CD4-positive, CD25-positive, alpha-beta regulatory T cell (primary cell): Measurements from ENCODE around the gene EPS8. TPM values are rescaled to one million over a fixed set of nuclear protein-coding genes. Genes with fewer than 3 reads are reported as not detected.

ENCODE experiments used
- ATAC-seq, 2 donors: fragments of 150-1000 bp; cut with Tn5 transposase; one replicate each; pipeline ENCODE4 v1.10.0; 2021; ENCODE audit warnings: low read depth in 2 of 2, moderate number of reproducible peaks in 2 of 2, moderate library complexity in 1 of 2
- DNase-seq, 3 donors: peaks; one replicate each; pipeline versions ENCODE4 v3.0.0 to v3.0.0-alpha.2; 2012 to 2022; ENCODE audit warnings: mixed read lengths in 1 of 3
- H3K27ac ChIP-seq: one replicate; pipeline ENCODE4 v1.7.0; 2013; ENCODE audit warnings: mild to moderate bottlenecking, low read length; ENCODE audit not compliant: insufficient read depth, poor library complexity, severe bottlenecking
- H3K27me3 ChIP-seq: one replicate; pipeline ENCODE4 v1.7.0; 2013; ENCODE audit warnings: low read length; ENCODE audit not compliant: control insufficient read depth, insufficient read depth
- H3K36me3 ChIP-seq: one replicate; pipeline ENCODE4 v1.7.0; 2013; ENCODE audit warnings: mild to moderate bottlenecking, low read length, moderate library complexity; ENCODE audit not compliant: control insufficient read depth, insufficient read depth
- H3K4me1 ChIP-seq: 2 replicates; pipeline ENCODE4 v1.7.0; 2013; ENCODE audit warnings: mild to moderate bottlenecking, low read length; ENCODE audit not compliant: insufficient read depth, control insufficient read depth, poor library complexity, severe bottlenecking
- H3K4me3 ChIP-seq: one replicate; pipeline ENCODE4 v1.7.0; 2013; ENCODE audit warnings: low read depth, mild to moderate bottlenecking, low read length, moderate library complexity
- H3K9me3 ChIP-seq, 2 experiments: 1 replicate in 1 of 2; 2 replicates in 1 of 2; pipeline ENCODE4 v1.7.0; 2013; ENCODE audit warnings: low read length in 2 of 2, mild to moderate bottlenecking in 1 of 2, moderate library complexity in 1 of 2; ENCODE audit not compliant: control insufficient read depth in 2 of 2
- H3K27ac Mint-ChIP-seq, 3 donors: one replicate each; pipeline ENCODE4 v1.8.0; 2020 to 2022; ENCODE audit warnings: mild to moderate bottlenecking in 3 of 3, mixed read lengths in 3 of 3, moderate library complexity in 2 of 3
- H3K27me3 Mint-ChIP-seq: one replicate; pipeline ENCODE4 v1.8.0; 2022; ENCODE audit warnings: mild to moderate bottlenecking, mixed read lengths
- H3K36me3 Mint-ChIP-seq: one replicate; pipeline ENCODE4 v1.8.0; 2020; ENCODE audit warnings: mixed read lengths
- H3K4me1 Mint-ChIP-seq, 4 donors: one replicate each; pipeline ENCODE4 v1.8.0; 2020 to 2022; ENCODE audit warnings: mixed read lengths in 4 of 4, mild to moderate bottlenecking in 1 of 4
- H3K4me3 Mint-ChIP-seq, 4 donors: one replicate each; pipeline ENCODE4 v1.8.0; 2020 to 2022; ENCODE audit warnings: mild to moderate bottlenecking in 4 of 4, mixed read lengths in 4 of 4, moderate library complexity in 3 of 4
- H3K9me3 Mint-ChIP-seq, 7 donors: one replicate each; pipeline ENCODE4 v1.8.0; 2020 to 2022; ENCODE audit warnings: mixed read lengths in 7 of 7, mild to moderate bottlenecking in 3 of 7, moderate library complexity in 2 of 7
- polyA plus RNA-seq, 4 donors: library from polyadenylated mRNA; unstranded; fragments of 300-500 nt; fragmentation: Illumina TruSeq; gene quantifications; one replicate each; pipeline ENCODE4 v1.2.3, GENCODE V29; 2021
- total RNA-seq: library from RNA; stranded (reverse); gene quantifications from one replicate; pipeline ENCODE4 v1.2.3, GENCODE V29; 2022

The EPS8 gene
- total and polyA plus RNA-seq, 5 donors from 2014 or later = 1.1 to 3.3 (median 1.8) TPM

- ATAC-seq (no peak), DNase-seq (no peak)
- Mint-ChIP-seq H3K27me3 (no peaks in the 10 kb centered on the region), H3K4me1 (no peaks in the 10 kb centered on the region), H3K9me3 (no peaks in the 10 kb centered on the region), H3K4me3 (no peak overlapping the region), H3K27ac (no peak overlapping the region), H3K36me3 (no peaks in the 10 kb centered on the region)
- H3K27ac ChIP-seq = no peak overlapping the region
- H3K36me3 ChIP-seq = no peaks in the 10 kb centered on the region
- H3K4me1 ChIP-seq = no peaks in the 10 kb centered on the region
- H3K27me3 ChIP-seq = no peaks in the 10 kb centered on the region
- H3K4me3 ChIP-seq = no peak overlapping the region
- no peaks in the 10 kb centered on the region for H3K9me3 ChIP-seq
Observed at GRCh38 chr12:15669256-15669948, 119.8 kb downstream of the EPS8 start.

- no peak overlapping the region for H3K27ac ChIP-seq
- Mint-ChIP-seq H3K36me3 (no peaks in the 10 kb centered on the region), H3K27ac (no peak overlapping the region), H3K27me3 (no peaks in the 10 kb centered on the region), H3K4me1 (no peaks in the 10 kb centered on the region), H3K9me3 (peaks cover 0 to 2% (median 0%) of the 10 kb centered on the region in 7 donors), H3K4me3 (no peak overlapping the region)
- H3K4me3 ChIP-seq = no peak overlapping the region
- no peaks in the 10 kb centered on the region for H3K27me3 ChIP-seq
- no peaks in the 10 kb centered on the region for H3K36me3 ChIP-seq
- H3K4me1 ChIP-seq = no peaks in the 10 kb centered on the region
- H3K9me3 ChIP-seq = no peaks in the 10 kb centered on the region
- DNase-seq (no peak), ATAC-seq (no peak)
Observed at GRCh38 chr12:15664491-15664890, 124.7 kb downstream of the EPS8 start.

- Mint-ChIP-seq H3K36me3 (no peaks in the 10 kb centered on the region), H3K4me3 (no peak overlapping the region), H3K27ac (no peak overlapping the region), H3K27me3 (no peaks in the 10 kb centered on the region), H3K4me1 (no peaks in the 10 kb centered on the region), H3K9me3 (peaks cover 0 to 2% (median 0%) of the 10 kb centered on the region in 7 donors)
- Histone ChIP-seq H3K4me1 (no peaks in the 10 kb centered on the region), H3K4me3 (no peak overlapping the region), H3K36me3 (no peaks in the 10 kb centered on the region), H3K9me3 (no peaks in the 10 kb centered on the region), H3K27ac (no peak overlapping the region), H3K27me3 (no peaks in the 10 kb centered on the region)
- no peak for DNase-seq
- ATAC-seq = no peak
Observed at GRCh38 chr12:15662983-15663659, 126.1 kb downstream of the EPS8 start.

GRCh38 chr12:15662303-15662980 is 126.7 kb downstream of the EPS8 start:
- H3K27me3 Mint-ChIP-seq = no peaks in the 10 kb centered on the region
- Histone ChIP-seq H3K27ac (no peak overlapping the region), H3K4me3 (no peak overlapping the region), H3K4me1 (no peaks in the 10 kb centered on the region), H3K9me3 (no peaks in the 10 kb centered on the region), H3K36me3 (no peaks in the 10 kb centered on the region), H3K27me3 (no peaks in the 10 kb centered on the region)
- DNase-seq (no peak), ATAC-seq (no peak)
- H3K36me3 Mint-ChIP-seq = no peaks in the 10 kb centered on the region
- peaks cover 0 to 2% (median 0%) of the 10 kb centered on the region in 7 donors for H3K9me3 Mint-ChIP-seq
- no peak overlapping the region for H3K4me3 Mint-ChIP-seq
- H3K4me1 Mint-ChIP-seq = no peaks in the 10 kb centered on the region
- H3K27ac Mint-ChIP-seq = no peak overlapping the region

GRCh38 chr12:15651371-15651770 is 137.8 kb downstream of the EPS8 start:
- DNase-seq (no peak), ATAC-seq (no peak)
- H3K36me3 Mint-ChIP-seq = no peaks in the 10 kb centered on the region
- no peaks in the 10 kb centered on the region for H3K36me3 ChIP-seq
- no peaks in the 10 kb centered on the region for H3K9me3 ChIP-seq
- H3K4me3 Mint-ChIP-seq = no peak overlapping the region
- no peak overlapping the region for H3K27ac Mint-ChIP-seq
- no peaks in the 10 kb centered on the region for H3K27me3 ChIP-seq
- peaks cover 9% of the 10 kb centered on the region for H3K27me3 Mint-ChIP-seq
- H3K27ac ChIP-seq = no peak overlapping the region
- H3K4me3 ChIP-seq = no peak overlapping the region
- no peaks in the 10 kb centered on the region for H3K4me1 Mint-ChIP-seq
- H3K4me1 ChIP-seq = no peaks in the 10 kb centered on the region
- H3K9me3 Mint-ChIP-seq = no peaks in the 10 kb centered on the region

GRCh38 chr12:15650399-15651128 is 138.6 kb downstream of the EPS8 start:
- Mint-ChIP-seq H3K4me3 (no peak overlapping the region), H3K9me3 (no peaks in the 10 kb centered on the region), H3K27ac (no peak overlapping the region), H3K36me3 (no peaks in the 10 kb centered on the region), H3K4me1 (no peaks in the 10 kb centered on the region), H3K27me3 (peaks cover 13% of the 10 kb centered on the region)
- no peaks in the 10 kb centered on the region for H3K27me3 ChIP-seq
- H3K4me1 ChIP-seq = no peaks in the 10 kb centered on the region
- no peak overlapping the region for H3K4me3 ChIP-seq
- H3K27ac ChIP-seq = no peak overlapping the region
- ATAC-seq = no peak
- no peaks in the 10 kb centered on the region for H3K9me3 ChIP-seq
- no peaks in the 10 kb centered on the region for H3K36me3 ChIP-seq
- DNase-seq = no peak

- ATAC-seq (no peak), DNase-seq (no peak)
- no peak overlapping the region for H3K27ac ChIP-seq
- H3K9me3 Mint-ChIP-seq = no peaks in the 10 kb centered on the region
- no peaks in the 10 kb centered on the region for H3K4me1 ChIP-seq
- no peak overlapping the region for H3K4me3 ChIP-seq
- H3K36me3 ChIP-seq = no peaks in the 10 kb centered on the region
- no peaks in the 10 kb centered on the region for H3K27me3 ChIP-seq
- H3K4me1 Mint-ChIP-seq = no peaks in the 10 kb centered on the region
- H3K9me3 ChIP-seq = no peaks in the 10 kb centered on the region
- H3K4me3 Mint-ChIP-seq = no peak overlapping the region
- no peak overlapping the region for H3K27ac Mint-ChIP-seq
- peaks cover 13% of the 10 kb centered on the region for H3K27me3 Mint-ChIP-seq
- no peaks in the 10 kb centered on the region for H3K36me3 Mint-ChIP-seq
Observed at GRCh38 chr12:15649347-15649746, 139.8 kb downstream of the EPS8 start.
